Suprapubic skin (tissue), 4 donors: ENCODE measurements around the gene CCDC50. TPM values are rescaled to one million over a fixed set of nuclear protein-coding genes. Genes with fewer than 3 reads are reported as not detected.

ENCODE experiments used
- DNase-seq, 2 donors: peaks; one replicate each; pipeline ENCODE4 v3.0.0-alpha.2; 2019; ENCODE audit warnings: low spot score in 2 of 2
- H3K27ac ChIP-seq: fragments of 200-600 bp; sonication (generic); one replicate; pipeline ENCODE4 v1.5.1; 2019
- H3K27me3 ChIP-seq: fragments of 200-600 bp; sonication (generic); one replicate; pipeline ENCODE4 v1.5.1; 2019
- H3K36me3 ChIP-seq: fragments of 200-600 bp; sonication (generic); one replicate; pipeline ENCODE4 v1.5.1; 2019
- H3K4me1 ChIP-seq: fragments of 200-600 bp; sonication (generic); one replicate; pipeline ENCODE4 v1.5.1; 2019
- H3K4me3 ChIP-seq: fragments of 200-600 bp; sonication (generic); one replicate; pipeline ENCODE4 v1.5.1; 2019; ENCODE audit warnings: mild to moderate bottlenecking
- H3K9me3 ChIP-seq: fragments of 200-600 bp; sonication (generic); one replicate; pipeline ENCODE4 v1.5.1; 2019
- CTCF ChIP-seq, 2 donors: fragments of 200-600 bp in 1 of 2; fragments of 450-650 bp in 1 of 2; sonication (generic) in 1 of 2; IDR thresholded peaks; one replicate each; pipeline ENCODE4 v1.5.1; 2016 to 2019; ENCODE audit warnings: antibody characterized with exemption in 2 of 2, mild to moderate bottlenecking in 1 of 2, moderate library complexity in 1 of 2
- EP300 ChIP-seq: sonication (generic); formaldehyde crosslinking; IDR thresholded peaks from one replicate; pipeline ENCODE4 v1.6.1; 2017; ENCODE audit warnings: antibody characterized with exemption
- POLR2A ChIP-seq, 2 donors: fragments of 450-650 bp; IDR thresholded peaks; one replicate each; pipeline ENCODE4 v1.6.1; 2017; ENCODE audit warnings: antibody characterized with exemption in 2 of 2, mild to moderate bottlenecking in 2 of 2, moderate library complexity in 2 of 2
- POLR2AphosphoS5 ChIP-seq, 3 donors: sonication (generic); formaldehyde crosslinking; IDR thresholded peaks; one replicate each; pipeline ENCODE4 v1.6.1; 2017; ENCODE audit warnings: antibody characterized with exemption in 3 of 3
- WGBS: methylation state at CpG from one replicate; pipeline ENCODE4 v1.1.5; 2018; 5-methylcytosine and 5-hydroxymethylcytosine counted together
- total RNA-seq, 4 donors: library from RNA; depleted of rRNA; stranded (reverse); fragments of >200 nt; gene quantifications; one replicate each; pipeline ENCODE4 v1.1.0, GENCODE V29; 2016

The CCDC50 gene
- total RNA-seq, 4 donors from 2014 or later: 34.9 to 67.7 (median 42.4) TPM

- H3K4me1 ChIP-seq: peaks cover 11% of the 10 kb centered on the region
- H3K27me3 ChIP-seq: no peaks in the 10 kb centered on the region
- no peak for DNase-seq
- 50% methylated on average over 4 of the region's 4 CpGs for whole genome bisulfite sequencing
- H3K9me3 ChIP-seq: no peaks in the 10 kb centered on the region
- no peak overlapping the region for H3K27ac ChIP-seq
- no peak overlapping the region for H3K4me3 ChIP-seq
- peaks cover 34% of the 10 kb centered on the region for H3K36me3 ChIP-seq
- TF ChIP-seq POLR2AphosphoS5 (IDR thresholded peaks at IDR 0.05) (no peak), CTCF (IDR thresholded peaks at IDR 0.05) (no peak), POLR2A (IDR thresholded peaks at IDR 0.05) (no peak), EP300 (no peak)
These were observed 53.9 kb downstream of the CCDC50 start for GRCh38 chr3:191383124-191383523.

- WGBS: 74% methylated on average over 3 of the region's 3 CpGs
- peaks cover 44% of the 10 kb centered on the region for H3K36me3 ChIP-seq
- no peaks in the 10 kb centered on the region for H3K4me1 ChIP-seq
- no peak for TF ChIP-seq POLR2A (IDR thresholded peaks at IDR 0.05)
- no peak for TF ChIP-seq CTCF (IDR thresholded peaks at IDR 0.05)
- no peak for TF ChIP-seq POLR2AphosphoS5 (IDR thresholded peaks at IDR 0.05)
- no peak for TF ChIP-seq EP300
- no peak for DNase-seq
- H3K27ac ChIP-seq: no peak overlapping the region
- H3K9me3 ChIP-seq: no peaks in the 10 kb centered on the region
- H3K27me3 ChIP-seq: no peaks in the 10 kb centered on the region
- no peak overlapping the region for H3K4me3 ChIP-seq
These were observed 55.9 kb downstream of the CCDC50 start for GRCh38 chr3:191385101-191385500.

DNA sequence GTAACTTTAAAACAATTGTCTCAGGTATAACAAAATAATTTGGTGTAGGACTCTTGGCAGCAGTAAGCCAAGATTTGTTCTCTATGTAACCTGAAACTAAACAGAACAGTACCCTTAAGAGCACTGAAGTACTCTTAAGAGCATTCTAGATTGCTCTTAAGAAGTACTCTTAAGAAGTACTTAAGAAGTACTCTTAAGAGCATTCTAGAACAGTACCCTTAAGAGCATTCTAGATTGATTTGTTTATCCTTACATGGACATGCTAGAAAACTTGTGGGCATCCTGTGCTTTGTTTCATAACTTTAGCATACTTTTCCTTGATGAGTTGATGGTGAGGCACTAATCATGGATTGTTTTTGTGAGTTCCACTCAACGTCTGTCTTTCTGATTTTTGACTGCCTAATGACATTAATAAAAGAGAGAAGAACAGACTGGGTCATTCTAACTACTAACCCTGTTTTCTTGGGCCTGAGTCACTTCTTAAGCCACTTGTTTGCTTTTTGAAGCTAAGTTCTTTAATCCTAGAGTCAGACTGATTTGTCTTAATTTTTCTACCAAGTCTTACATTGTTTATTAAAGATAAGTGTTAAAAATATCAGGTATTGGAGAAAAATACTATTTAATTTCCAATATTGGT is 58.4 kb downstream of the CCDC50 start:
- TF ChIP-seq POLR2A (IDR thresholded peaks at IDR 0.05) (no peak), CTCF (IDR thresholded peaks at IDR 0.05) (no peak), POLR2AphosphoS5 (IDR thresholded peaks at IDR 0.05) (no peak), EP300 (no peak)
- no peak overlapping the region for H3K27ac ChIP-seq
- peaks cover 43% of the 10 kb centered on the region for H3K36me3 ChIP-seq
- DNase-seq: no peak
- WGBS: 62% methylated on average over 1 of the region's 1 CpG
- no peak overlapping the region for H3K4me3 ChIP-seq
- no peaks in the 10 kb centered on the region for H3K4me1 ChIP-seq
- H3K9me3 ChIP-seq: no peaks in the 10 kb centered on the region
- H3K27me3 ChIP-seq: no peaks in the 10 kb centered on the region

DNA sequence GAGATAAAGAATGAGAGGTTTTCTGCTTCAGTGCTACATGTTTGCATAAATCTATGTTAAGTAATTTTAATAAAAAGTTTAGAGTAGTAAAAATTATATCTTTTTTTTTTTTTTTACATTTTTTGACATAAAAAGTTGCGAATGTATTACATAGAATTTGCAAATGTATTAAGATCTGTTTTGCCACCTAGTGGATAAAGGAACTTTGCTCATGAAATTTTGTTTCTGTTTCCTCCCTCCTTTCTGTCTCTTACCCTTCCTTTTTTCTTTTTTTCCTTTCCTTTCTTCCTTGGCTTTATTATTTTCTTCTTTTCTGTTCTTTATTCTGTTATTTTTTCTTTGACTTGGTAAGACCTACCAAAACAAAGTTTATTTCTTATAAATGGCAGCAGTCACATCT is 59.6 kb downstream of the CCDC50 start:
- WGBS: 72% methylated on average over 1 of the region's 1 CpG
- no peaks in the 10 kb centered on the region for H3K4me1 ChIP-seq
- no peak overlapping the region for H3K27ac ChIP-seq
- H3K36me3 ChIP-seq: peaks cover 39% of the 10 kb centered on the region
- H3K27me3 ChIP-seq: no peaks in the 10 kb centered on the region
- H3K4me3 ChIP-seq: no peak overlapping the region
- TF ChIP-seq POLR2AphosphoS5 (IDR thresholded peaks at IDR 0.05) (no peak), CTCF (IDR thresholded peaks at IDR 0.05) (peak in 1 of 2 donors; percentile 10)
- no peak for DNase-seq
- H3K9me3 ChIP-seq: no peaks in the 10 kb centered on the region

- WGBS: 97% methylated on average over 3 of the region's 3 CpGs
- no peaks in the 10 kb centered on the region for H3K27me3 ChIP-seq
- DNase-seq: no peak
- H3K27ac ChIP-seq: no peak overlapping the region
- no peak overlapping the region for H3K4me3 ChIP-seq
- H3K36me3 ChIP-seq: peaks cover 44% of the 10 kb centered on the region
- TF ChIP-seq EP300 (no peak), CTCF (IDR thresholded peaks at IDR 0.05) (no peak), POLR2A (IDR thresholded peaks at IDR 0.05) (no peak), POLR2AphosphoS5 (IDR thresholded peaks at IDR 0.05) (no peak)
- H3K4me1 ChIP-seq: no peaks in the 10 kb centered on the region
- no peaks in the 10 kb centered on the region for H3K9me3 ChIP-seq
These were observed 61.4 kb downstream of the CCDC50 start for GRCh38 chr3:191390580-191390979.
